ENCODE data around the gene NDUFAF7. TPM values are rescaled to one million over a fixed set of nuclear protein-coding genes. Genes with fewer than 3 reads are reported as not detected.

The NDUFAF7 gene
- total RNA-seq, 1 experiment from 2014 or later: 103 TPM

- Mint-ChIP-seq H3K27ac (no peak overlapping the region), H3K4me1 (peaks cover 21 to 24% of the 10 kb centered on the region in 2 experiments), H3K9me3 (no peaks in the 10 kb centered on the region), H3K36me3 (ENCODE audit: insufficient read depth in 1 of 3, low read depth in 3 of 3) (peaks cover 0 to 5% (median 0%) of the 10 kb centered on the region in 3 experiments; a peak in 3 of 7 replicates), H3K27me3 (ENCODE audit: low read depth) (no peaks in the 10 kb centered on the region), H3K4me3 (no peak overlapping the region)
- Histone ChIP-seq H3T11ph (ENCODE audit: low read length) (no peak overlapping the region), H2AFZ (ENCODE audit: low read length) (no peak overlapping the region), H3K23ac (ENCODE audit: insufficient read length, low read depth, low read length) (no peak overlapping the region), H3K18ac (ENCODE audit: insufficient read length, low read depth, low read length) (no peak overlapping the region), H3K4ac (ENCODE audit: low read depth, low read length) (no peak overlapping the region), H4K20me1 (ENCODE audit: control insufficient read depth, insufficient read depth, insufficient read length) (no peaks in the 10 kb centered on the region), H3K79me2 (ENCODE audit: insufficient read depth, low read length) (peaks cover 3% of the 10 kb centered on the region; the same call in 1 of the 2 replicates), H3K9ac (ENCODE audit: extremely low read depth, insufficient read length, low read length) (no peak overlapping the region), H2BK12ac (ENCODE audit: insufficient read length, low read depth, low read length) (no peak overlapping the region), H3K23me2 (ENCODE audit: insufficient read length, low read depth, low read length, poor library complexity, severe bottlenecking) (no peaks in the 10 kb centered on the region), H2AK5ac (ENCODE audit: insufficient read length, low read length) (no peak overlapping the region), H2BK5ac (ENCODE audit: insufficient read length, low read length) (no peak overlapping the region), H3K4me1 (ENCODE audit: insufficient read depth, low read length) (no peaks in the 10 kb centered on the region), H4K5ac (ENCODE audit: insufficient read length, low read depth, low read length) (no peak overlapping the region), H3K4me2 (ENCODE audit: insufficient read depth, insufficient read length, low read length) (no peak overlapping the region), H3K9me3 (ENCODE audit: control insufficient read depth, low read depth, low read length) (no peaks in the 10 kb centered on the region), H2BK15ac (ENCODE audit: low read depth, low read length) (no peak overlapping the region), H3K14ac (ENCODE audit: insufficient read depth, low read length) (no peak overlapping the region), H4K8ac (replicated peaks; ENCODE audit: insufficient read length, low read depth, low read length) (no peak overlapping the region), H4K91ac (ENCODE audit: insufficient read length, low read depth, low read length) (no peak overlapping the region), H2BK20ac (ENCODE audit: low read depth, low read length, poor library complexity, severe bottlenecking) (no peak overlapping the region), H3K79me1 (ENCODE audit: insufficient read depth, low read depth, low read length, poor library complexity, severe bottlenecking) (peaks cover 4% of the 10 kb centered on the region), H2BK120ac (ENCODE audit: low read depth, low read length, poor library complexity, severe bottlenecking) (no peak overlapping the region), H3K27me3 (ENCODE audit: insufficient read depth, low read length) (no peaks in the 10 kb centered on the region), H3K56ac (ENCODE audit: insufficient read length, low read depth, low read length) (no peak overlapping the region), H3K27ac (ENCODE audit: insufficient read length, low read depth, low read length) (no peak overlapping the region)
- TF ChIP-seq CTCF (conservative IDR thresholded peaks at IDR 0.05): no peak
- no peak for DNase-seq
Observed at GRCh38 chr2:37297632-37298031, 66.2 kb downstream of the NDUFAF7 start.

Other genes starting within 250 kb of the NDUFAF7 start
- gene HEATR5B, start 147.3 kb upstream of the NDUFAF7 start, total RNA-seq (2021): 12.2 and 14.0 TPM in 2 replicates
- 2.9 and 3.1 TPM in 2 replicates for gene GPATCH11, start 147.1 kb upstream of the NDUFAF7 start, total RNA-seq (2021)
- gene EIF2AK2, start 74.7 kb upstream of the NDUFAF7 start, total RNA-seq (2021): 54.2 and 55.7 TPM in 2 replicates
- gene SULT6B1, start 43.0 kb upstream of the NDUFAF7 start, total RNA-seq (2021): not detected in 2 replicates
- gene CEBPZOS, start 35.2 kb upstream of the NDUFAF7 start, total RNA-seq (2021): 0.64 and 1.5 TPM in 2 replicates
- 252 and 281 TPM in 2 replicates for gene CEBPZ, start 62 bp upstream of the NDUFAF7 start, total RNA-seq (2021)
- gene PRKD3, start 93.2 kb downstream of the NDUFAF7 start, total RNA-seq (2021): 63.3 and 63.8 TPM in 2 replicates
- gene QPCT, start 113.0 kb downstream of the NDUFAF7 start, total RNA-seq (2021): not detected in 2 replicates

All from H9 (cell line).